GM19395 (cell line): ENCODE data around the gene COL8A1.

Source experiments
- ATAC-seq: cut with Tn5 transposase; IDR thresholded peaks from one replicate; pipeline ENCODE4 v1.9.1; 2021; ENCODE audit warnings: mild to moderate bottlenecking, moderate library complexity; ENCODE audit not compliant: unreplicated experiment

COL8A1 gene

DNA sequence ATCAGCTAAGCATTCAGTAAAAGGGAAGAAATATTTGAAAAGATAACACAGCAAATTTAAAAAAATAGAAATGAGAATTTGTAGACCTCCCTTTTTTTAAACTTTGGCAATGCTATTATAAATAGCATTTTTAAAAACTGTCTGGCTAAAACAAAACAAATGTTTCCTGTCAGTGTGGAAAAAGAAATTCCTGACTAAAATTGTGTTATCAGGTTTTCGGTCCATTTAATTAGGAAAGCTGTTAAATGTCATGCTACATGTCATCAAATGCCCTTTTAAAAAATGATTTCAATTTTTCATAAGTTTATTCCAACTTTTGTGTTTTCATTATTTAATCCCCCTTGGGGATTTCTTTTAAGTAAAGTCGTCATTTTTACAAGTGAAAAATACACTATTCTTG is 29.6 kb downstream of the COL8A1 start:
- ATAC-seq, result no peak

- ATAC-seq, result no peak
Observed at GRCh38 chr3:99669879-99670555, 31.6 kb downstream of the COL8A1 start.

DNA sequence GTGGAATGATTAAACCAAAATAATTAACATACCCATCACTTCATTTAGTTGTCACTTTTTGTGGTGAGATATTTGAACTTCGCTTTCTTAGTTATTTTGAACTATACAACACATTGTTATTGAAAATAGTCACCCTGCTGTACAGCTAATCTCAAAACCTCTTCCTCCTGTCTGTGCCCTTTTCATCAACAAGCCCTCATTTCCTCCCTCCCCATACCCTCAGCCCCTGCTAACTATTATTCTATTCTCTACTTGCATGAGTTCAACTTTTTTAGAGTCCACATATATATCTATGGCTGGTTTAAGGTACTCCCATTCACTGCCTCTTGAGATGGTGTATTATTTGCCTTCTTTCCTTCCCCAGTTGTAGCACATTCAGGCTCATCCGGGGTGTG is 32.2 kb downstream of the COL8A1 start:
- no peak for ATAC-seq

DNA sequence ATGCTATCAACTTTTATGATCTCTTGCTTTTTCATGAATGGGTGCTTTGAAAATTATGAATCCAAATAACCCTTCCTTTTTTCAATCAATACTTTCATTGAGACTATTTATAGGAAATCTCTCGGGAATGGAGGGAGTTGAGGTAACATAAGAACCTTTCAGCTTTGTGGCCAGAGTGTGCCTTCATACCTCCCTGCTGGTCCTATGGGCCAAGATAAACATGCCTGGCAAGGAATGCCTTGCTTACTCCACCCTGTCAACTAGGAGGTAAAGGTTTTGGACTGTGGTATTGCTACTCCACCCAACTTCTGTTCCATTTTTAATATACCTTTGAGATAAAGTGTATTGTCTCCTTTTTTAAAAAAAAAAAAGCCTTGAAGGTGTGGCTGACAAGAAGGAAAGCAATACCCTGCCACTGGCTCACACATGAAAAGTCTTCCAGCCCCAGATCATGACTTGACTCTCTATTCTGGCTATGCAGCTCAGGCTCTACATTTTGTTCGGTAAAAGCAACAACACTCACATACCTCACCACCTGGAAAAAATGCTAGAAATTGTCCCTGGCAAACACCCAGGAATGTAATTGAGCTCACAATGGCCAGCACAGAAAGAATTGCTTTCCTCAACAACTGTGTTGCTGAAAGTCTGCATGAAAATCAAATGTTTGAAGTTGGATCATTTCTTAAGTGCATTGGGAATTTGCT is 35.8 kb downstream of the COL8A1 start:
- no peak for ATAC-seq

DNA sequence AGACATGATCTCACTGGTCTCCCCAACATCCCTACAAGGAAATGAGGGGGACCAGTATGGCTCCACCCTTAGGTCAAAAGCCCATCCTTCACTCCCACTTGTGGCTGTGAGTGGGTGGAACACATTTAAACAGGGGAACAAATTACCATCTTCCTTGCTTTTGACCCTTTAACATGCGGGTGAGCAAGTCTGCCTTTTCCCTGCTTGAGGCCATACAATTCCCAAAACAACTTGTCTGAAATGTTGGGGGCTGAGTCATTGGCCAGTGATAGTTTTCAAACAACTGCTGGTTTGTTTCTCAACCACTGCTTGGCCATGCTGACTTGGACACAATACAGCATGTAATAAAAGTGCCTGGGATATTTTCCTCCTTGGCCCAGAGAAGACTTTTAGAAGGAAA is 39.6 kb downstream of the COL8A1 start:
- no peak for ATAC-seq

GRCh38 chr3:99678896-99679295 is 40.5 kb downstream of the COL8A1 start:
- no peak for ATAC-seq

GRCh38 chr3:99681512-99681911 is 43.1 kb downstream of the COL8A1 start:
- peak; percentile 60 for ATAC-seq

- no peak for ATAC-seq
Observed at GRCh38 chr3:99681976-99682375, 43.6 kb downstream of the COL8A1 start.

DNA sequence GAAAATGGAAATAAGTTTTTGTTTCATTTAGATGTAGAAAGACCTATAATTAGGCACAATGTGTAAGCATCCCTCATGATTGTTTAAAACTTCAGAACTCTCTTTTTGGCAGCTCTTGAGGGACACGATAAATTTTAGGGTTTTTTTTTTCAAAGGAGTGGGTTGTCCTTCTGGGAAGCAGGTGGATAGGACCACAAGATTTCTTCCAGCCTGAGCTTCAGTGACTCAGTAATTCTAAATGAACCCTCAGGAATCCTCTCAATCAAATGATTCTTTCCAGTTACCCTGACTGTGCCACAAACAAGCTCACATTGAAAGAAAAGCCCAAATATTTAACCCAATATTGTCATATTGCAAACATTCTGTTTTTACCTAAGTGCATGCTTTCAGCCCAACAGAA is 45.1 kb downstream of the COL8A1 start:
- ATAC-seq, result no peak

DNA sequence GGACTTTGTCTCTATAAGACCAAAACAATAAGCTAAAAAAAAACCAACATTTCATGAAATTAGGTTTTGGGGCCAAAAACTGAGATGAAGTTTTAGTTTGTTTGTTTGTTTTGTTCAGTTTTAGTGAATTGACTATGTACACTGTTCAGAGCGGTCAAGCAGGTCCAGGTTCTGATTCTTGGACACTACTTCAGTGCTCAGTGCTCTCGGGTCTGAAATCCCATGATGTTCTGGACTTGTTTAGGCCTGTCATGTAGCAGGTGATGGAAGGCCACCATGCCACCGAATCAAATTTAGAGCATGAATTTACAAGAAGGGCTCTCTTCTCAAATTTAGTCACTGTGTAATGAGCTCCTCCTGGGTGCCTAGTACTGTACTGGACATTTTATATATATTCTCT is 45.5 kb downstream of the COL8A1 start:
- no peak for ATAC-seq

DNA sequence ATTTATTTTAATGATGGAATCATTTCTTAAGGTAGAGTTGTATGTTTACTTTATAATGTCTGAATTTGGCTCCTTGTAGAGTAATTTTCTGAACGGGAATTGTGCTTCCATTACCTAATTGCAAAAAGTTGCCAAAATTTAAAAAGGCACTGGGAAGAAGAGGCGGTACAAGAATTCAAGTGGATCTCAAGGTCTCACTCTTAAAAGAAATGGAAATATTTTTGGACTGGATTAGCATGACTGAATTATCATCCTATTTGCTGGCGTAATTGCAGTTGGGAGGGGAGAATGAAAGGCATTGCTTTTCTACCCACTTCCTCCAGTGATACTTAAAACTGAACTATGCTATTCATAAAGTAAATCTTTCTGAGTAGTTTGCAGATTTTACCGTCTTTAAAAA is 46.2 kb downstream of the COL8A1 start:
- no peak for ATAC-seq

GRCh38 chr3:99686469-99686868 is 48.1 kb downstream of the COL8A1 start:
- ATAC-seq, result no peak

DNA sequence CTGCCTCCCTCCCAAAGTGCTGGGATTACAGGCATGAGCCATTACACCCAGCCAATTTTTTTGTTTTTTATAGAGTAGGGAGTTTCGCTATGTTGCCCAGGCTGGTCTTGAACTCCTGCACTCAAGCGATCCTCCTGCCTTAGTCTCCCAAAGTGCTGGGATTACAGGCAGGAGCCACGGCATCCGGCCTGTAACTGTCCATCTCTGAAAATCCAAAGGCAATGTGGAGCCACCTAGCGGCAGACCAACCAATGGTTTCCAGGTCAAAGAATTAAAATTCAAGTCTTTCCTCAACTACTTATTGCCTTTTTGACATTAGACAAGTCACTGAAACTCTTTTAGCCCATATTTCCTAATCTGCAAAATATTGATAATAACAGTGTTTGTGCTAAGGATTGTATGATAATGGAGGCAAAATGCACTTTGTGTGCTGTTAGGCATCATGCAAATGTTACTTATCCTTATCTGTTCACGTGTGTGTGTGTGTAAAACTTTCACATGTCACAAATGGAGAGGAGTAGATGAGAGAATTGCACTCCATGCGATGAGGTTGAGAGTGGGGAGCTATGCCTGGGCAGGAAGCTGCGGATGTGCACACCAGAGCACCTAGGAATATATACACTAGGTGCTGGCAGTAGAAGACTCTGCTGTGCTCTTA is 48.7 kb downstream of the COL8A1 start:
- ATAC-seq, result peak; percentile 73

DNA sequence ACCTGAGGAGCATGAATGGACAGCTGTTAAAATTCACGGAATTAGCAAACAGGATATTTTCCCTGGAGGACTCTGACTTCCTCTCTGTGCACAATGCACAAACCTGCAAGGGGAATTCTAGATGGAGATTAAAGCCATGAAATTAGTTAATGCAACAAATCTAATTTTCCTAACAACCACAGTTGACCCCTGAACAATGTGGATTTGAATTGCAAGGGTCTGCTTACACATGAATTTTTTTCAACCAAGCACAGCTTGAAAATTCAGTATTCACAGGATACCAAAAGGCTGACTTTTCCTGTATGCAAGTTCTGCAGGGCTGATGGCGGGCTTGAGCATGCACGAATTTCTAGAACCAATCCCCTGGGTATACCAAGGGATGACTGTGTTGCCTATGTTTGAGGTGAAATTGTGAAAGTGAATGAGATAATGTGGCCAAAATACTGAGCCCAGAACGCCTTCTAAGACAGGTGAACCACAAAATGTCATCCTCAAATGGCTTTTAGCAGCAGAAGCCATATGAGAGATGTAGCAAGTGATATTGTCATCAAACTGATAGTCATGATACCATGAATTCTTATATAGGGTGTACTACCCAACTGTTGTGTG is 52.5 kb downstream of the COL8A1 start:
- ATAC-seq, result no peak

DNA sequence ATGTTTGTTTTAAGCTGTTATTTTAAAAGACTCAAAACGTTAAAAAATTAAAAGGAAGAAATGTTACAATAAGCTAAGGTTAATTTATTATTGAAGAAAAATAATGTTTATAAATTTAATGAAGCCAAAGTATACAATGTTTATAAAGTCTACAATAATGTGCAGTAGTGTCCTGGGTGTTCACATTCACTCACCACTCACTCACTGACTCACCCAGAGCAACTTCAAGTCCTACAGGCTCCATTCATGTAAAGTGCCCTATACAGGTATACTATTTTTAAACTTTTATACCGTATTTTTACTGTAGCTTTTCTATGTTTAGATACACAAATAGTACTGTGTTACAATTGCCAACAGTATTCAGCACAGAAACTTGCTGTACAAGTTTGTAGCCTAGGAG is 55.2 kb downstream of the COL8A1 start:
- ATAC-seq, result no peak

DNA sequence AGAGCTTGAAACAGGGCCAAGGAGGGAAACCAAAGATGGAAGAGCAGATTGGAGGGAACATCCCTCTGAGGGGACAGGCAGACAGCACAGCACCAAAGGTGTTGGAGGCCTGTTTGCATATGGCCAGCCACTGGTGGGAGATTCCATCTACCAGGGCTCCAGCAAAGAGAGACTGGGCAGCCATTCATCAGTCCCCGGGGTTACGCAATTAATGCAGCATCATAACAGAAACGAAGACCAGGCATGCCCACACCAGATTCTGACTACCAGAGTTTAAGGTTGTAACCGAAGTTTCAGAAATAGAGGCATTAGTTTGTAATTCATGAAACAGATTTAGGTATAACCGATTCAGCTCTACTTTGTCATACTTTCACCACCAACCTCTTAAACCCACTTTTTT is 58.1 kb downstream of the COL8A1 start:
- no peak for ATAC-seq

DNA sequence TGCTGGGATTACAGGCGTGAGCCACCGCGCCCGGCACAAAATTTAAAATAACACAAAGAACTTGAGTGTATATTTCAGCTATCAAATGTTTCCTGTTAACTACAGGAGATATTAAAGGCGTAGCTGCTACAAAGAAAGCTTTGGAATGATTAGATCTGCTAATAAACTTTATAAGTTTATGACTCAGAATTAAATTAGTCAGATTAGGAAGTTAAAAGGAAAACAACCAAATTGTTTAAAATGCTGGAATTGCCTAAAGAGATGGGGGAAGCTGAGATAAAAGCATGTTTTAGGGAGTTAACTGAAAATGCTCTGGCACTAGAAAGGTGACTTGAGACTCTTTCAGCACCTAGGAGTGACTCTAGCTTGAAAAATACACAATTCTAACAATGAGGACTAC is 58.9 kb downstream of the COL8A1 start:
- ATAC-seq, result no peak

GRCh38 chr3:99698932-99699331 is 60.5 kb downstream of the COL8A1 start:
- ATAC-seq, result no peak

GRCh38 chr3:99699841-99700240 is 61.4 kb downstream of the COL8A1 start:
- no peak for ATAC-seq

- no peak for ATAC-seq
Observed at GRCh38 chr3:99700631-99701268, 62.4 kb downstream of the COL8A1 start.
